ENCODE results near the gene SUGCT.

- TF ChIP-seq EZH2 (IDR thresholded peaks at IDR 0.05; ENCODE audit: borderline replicate concordance, low read length): no peak
- TF ChIP-seq, protein P1, sequence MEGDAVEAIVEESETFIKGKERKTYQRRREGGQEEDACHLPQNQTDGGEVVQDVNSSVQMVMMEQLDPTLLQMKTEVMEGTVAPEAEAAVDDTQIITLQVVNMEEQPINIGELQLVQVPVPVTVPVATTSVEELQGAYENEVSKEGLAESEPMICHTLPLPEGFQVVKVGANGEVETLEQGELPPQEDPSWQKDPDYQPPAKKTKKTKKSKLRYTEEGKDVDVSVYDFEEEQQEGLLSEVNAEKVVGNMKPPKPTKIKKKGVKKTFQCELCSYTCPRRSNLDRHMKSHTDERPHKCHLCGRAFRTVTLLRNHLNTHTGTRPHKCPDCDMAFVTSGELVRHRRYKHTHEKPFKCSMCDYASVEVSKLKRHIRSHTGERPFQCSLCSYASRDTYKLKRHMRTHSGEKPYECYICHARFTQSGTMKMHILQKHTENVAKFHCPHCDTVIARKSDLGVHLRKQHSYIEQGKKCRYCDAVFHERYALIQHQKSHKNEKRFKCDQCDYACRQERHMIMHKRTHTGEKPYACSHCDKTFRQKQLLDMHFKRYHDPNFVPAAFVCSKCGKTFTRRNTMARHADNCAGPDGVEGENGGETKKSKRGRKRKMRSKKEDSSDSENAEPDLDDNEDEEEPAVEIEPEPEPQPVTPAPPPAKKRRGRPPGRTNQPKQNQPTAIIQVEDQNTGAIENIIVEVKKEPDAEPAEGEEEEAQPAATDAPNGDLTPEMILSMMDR (conservative IDR thresholded peaks at IDR 0.05 in 1 of 2, IDR thresholded peaks at IDR 0.05 in 1 of 2; ENCODE audit: extremely low read depth in 1 of 2, insufficient read depth in 1 of 2, low read depth in 1 of 2, low read length in 2 of 2): no peak
These were observed 386.4 kb downstream of the SUGCT start for GRCh38 chr7:40520986-40521738.
